Subcutaneous adipose tissue (tissue), 4 donors: ENCODE data around the gene TXNRD1. TPM values are rescaled to one million over a fixed set of nuclear protein-coding genes. Genes with fewer than 3 reads are reported as not detected.

ENCODE experiments used
- total RNA-seq, 4 donors: library from RNA; depleted of rRNA; stranded (reverse); fragments of >200 nt; gene quantifications; one replicate each; pipeline ENCODE4 v1.1.0, GENCODE V29; 2016
- TF ChIP-seq, protein P1 (sequence below): fragments of 450-650 bp; IDR thresholded peaks from one replicate; pipeline ENCODE4 v1.5.1; 2016; ENCODE audit warnings: low read depth, mild to moderate bottlenecking, control low read depth, antibody characterized with exemption, moderate library complexity

The TXNRD1 gene
- total RNA-seq, 4 donors from 2014 or later = 76.2 to 122 (median 83.3) TPM

DNA sequence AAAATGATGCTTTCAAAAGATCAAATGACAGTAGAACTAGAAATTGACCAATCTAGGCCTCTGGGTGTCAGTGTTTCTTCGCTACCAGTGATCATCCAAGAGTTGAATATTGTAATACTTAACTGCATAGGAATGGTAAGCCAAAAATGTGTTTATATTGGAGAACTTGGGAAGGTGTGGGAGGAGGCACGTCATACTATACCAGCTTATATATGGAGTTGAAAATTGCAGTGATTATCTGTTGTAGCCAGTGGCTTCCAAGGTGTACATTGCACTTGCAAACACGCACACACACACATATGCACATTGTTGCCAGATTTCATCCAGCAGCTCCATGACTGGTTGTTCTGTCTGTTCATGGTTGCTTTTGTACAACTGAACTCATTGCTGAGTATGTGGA, 124.1 kb downstream of the TXNRD1 start:
- TF ChIP-seq, protein P1, sequence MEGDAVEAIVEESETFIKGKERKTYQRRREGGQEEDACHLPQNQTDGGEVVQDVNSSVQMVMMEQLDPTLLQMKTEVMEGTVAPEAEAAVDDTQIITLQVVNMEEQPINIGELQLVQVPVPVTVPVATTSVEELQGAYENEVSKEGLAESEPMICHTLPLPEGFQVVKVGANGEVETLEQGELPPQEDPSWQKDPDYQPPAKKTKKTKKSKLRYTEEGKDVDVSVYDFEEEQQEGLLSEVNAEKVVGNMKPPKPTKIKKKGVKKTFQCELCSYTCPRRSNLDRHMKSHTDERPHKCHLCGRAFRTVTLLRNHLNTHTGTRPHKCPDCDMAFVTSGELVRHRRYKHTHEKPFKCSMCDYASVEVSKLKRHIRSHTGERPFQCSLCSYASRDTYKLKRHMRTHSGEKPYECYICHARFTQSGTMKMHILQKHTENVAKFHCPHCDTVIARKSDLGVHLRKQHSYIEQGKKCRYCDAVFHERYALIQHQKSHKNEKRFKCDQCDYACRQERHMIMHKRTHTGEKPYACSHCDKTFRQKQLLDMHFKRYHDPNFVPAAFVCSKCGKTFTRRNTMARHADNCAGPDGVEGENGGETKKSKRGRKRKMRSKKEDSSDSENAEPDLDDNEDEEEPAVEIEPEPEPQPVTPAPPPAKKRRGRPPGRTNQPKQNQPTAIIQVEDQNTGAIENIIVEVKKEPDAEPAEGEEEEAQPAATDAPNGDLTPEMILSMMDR = no peak

DNA sequence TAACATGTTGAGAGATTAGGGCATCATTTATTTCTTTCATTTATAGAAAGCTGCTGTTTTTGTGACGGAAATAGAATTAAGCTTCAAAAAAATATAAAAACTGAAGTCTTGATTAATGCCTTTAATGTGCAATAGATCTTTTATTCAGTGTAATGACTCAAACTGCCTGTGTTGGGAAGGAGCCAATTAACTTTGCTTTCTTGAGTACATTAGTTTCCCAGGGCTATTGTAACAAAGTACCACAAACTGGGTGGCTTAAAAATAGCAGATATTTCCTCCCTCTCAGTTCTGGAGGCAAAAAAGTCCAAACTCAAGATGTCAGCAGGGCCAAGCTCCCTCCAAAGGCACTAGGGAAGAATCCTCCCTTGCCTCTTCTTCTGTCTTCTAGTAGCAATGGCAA, 124.6 kb downstream of the TXNRD1 start:
- TF ChIP-seq, protein P1 = no peak

DNA sequence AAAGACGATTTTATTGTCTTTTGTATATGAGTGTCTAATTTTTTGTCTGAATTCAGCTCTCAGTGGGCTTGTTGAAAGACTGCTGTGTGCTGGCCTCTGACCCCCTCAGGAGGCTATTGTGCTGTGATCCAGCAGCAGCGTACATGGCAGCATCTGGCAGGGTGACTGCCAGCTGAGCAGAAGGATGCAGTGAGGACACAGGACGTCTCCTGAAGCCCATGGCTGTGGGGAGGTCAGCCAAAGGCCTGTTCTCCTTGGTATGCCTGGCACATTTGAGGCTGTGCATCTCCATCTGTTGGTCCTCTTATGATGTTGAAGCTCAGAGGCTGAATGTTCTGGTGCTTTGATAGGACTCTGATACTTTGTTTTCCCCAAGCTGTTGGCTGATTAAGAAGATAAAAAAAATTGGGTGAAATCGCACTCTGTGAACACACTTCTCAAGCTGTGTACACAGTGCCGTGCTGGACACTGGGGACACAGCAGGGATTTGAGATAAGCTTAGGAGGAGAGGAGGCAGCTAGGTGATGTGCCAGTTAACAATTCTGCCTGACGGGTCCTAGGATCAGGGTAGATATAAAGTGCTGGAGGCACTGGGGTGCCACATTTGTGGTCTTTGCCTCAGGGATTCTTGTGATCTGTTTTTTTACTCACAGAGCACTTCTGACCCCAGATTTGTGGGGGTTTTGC, 125.5 kb downstream of the TXNRD1 start:
- TF ChIP-seq, protein P1 = no peak

DNA sequence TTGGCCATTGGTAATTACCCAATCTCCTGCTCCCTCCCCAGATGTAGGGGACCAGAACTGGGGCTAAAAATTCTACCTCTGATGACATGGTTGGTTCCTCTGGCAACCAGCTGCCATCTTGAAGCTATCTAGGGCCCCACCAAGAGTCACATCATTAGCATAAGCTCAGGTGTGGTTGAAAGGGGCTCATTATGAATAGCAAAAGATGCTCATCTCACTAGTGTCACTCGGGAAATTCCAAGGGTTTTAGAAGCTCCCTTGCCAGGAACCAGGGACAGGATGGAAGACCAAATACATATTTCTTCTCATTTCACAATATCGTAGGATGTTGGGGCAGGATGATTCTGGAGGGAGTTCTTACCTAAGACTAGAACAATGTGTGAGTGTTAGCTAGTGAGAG, 126.6 kb downstream of the TXNRD1 start:
- TF ChIP-seq, protein P1 = no peak

DNA sequence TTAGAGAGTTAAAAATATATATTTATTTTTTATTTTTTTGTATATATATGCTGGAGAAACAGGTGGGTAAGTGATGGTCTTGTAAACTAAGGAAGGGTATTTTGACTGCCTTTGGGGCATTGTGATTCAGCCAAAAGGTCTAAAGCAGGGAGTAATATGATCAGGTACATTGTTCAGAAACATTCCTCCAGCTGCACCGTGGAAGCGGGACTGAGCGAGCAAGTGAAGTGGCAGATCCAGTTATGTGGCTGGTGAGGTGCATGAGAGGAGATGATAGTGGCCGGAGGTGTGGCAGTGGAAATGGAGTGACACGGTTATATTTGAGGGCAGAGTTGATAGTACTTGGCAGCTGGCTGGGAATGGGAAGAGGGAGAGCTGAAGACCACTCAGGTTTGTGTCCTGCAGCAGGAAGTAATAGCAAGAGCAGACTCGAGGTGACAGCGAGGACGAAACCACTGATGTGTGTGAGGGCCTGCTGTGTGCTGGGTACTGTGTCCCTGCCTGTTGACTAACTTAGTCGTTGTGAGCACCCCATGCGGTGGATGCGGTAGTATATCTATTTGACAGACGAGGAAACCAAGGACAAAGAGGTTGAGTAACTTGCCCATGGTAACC, 127.2 kb downstream of the TXNRD1 start:
- TF ChIP-seq, protein P1 = no peak

DNA sequence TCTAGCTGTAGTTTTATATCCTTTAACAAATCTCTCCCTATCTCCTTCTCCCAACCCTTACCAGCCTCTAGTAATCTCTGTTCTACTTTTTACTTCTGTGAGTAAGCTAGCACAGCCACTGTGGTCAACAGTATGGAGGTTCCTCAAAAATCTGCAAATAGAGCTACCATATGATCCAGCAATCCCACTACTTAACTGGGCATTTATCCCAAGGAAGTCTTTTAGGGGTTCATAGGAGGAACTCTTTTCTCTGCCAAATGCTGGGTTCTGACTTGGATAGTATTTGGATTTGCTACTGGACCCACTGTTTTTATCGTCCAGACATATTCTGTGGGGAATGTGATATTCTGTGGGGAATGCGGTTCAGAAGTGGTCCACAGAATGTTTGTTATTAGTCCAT, 129.1 kb downstream of the TXNRD1 start:
- TF ChIP-seq, protein P1 = no peak

DNA sequence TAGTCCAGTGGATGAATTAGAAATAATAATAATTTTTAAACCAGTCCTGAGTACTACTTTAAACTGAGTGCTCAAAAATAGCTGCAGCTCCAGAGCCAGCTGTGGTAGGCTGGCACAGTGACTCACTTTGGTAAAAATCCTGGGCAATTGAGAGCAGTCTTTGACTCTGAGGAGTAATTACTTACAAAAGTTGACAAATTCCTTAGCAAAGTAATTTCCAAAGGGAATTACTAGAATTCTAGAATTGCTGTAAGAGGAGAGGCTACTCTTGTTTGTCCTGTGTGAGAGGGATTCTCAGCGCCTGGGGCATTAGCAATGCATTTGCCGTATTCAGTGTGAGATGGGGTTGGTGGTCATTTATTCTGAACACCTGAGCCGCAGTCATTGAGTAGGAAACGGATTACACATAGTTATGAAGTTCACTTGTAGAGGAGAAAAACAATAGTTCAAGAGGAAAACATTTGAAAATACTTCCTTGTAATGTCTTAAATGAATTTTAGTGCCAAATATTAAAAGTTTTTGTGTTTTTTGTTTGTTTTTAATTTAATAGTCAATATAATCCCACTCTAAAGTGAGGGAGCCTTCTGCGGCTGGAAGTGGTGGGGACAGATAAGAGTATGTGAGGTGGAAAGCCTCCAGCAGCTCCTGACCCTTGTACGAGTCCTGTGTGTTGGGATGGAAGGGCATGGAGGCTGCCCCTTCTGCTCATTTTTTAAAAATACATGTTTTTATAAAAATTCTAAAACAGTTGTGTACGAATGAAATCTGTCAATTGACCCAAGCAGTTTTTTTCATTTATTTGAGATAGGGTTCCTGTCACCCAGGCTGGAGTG, 129.9 kb downstream of the TXNRD1 start:
- TF ChIP-seq, protein P1 = no peak
